Type B pancreatic cell (in vitro differentiated cells): Measurements from ENCODE around the gene KIAA1671. TPM values are rescaled to one million over a fixed set of nuclear protein-coding genes. Genes with fewer than 3 reads are reported as not detected.

Experiments
- DNase-seq: peaks from one replicate; pipeline ENCODE4 v3.0.0; 2021; ENCODE audit warnings: mixed read lengths; ENCODE audit not compliant: unreplicated experiment; ENCODE audit errors: extremely low spot score
- H3K27ac Mint-ChIP-seq: 2 replicates; pipeline ENCODE4 v1.8.0; 2021; ENCODE audit warnings: mild to moderate bottlenecking, mixed read lengths
- H3K27me3 Mint-ChIP-seq: 2 replicates; pipeline ENCODE4 v1.8.0; 2021; ENCODE audit warnings: mixed read lengths
- H3K36me3 Mint-ChIP-seq: 2 replicates; pipeline ENCODE4 v1.8.0; 2021; ENCODE audit warnings: mixed read lengths
- H3K4me1 Mint-ChIP-seq: one replicate; pipeline ENCODE4 v1.8.0; 2021; ENCODE audit warnings: mixed read lengths; ENCODE audit not compliant: unreplicated experiment
- H3K4me3 Mint-ChIP-seq: 2 replicates; pipeline ENCODE4 v1.8.0; 2021; ENCODE audit warnings: mild to moderate bottlenecking, mixed read lengths
- H3K9me3 Mint-ChIP-seq: 2 replicates; pipeline ENCODE4 v1.8.0; 2021; ENCODE audit warnings: mixed read lengths
- total RNA-seq: library from RNA; stranded (reverse); gene quantifications from 2 replicates; pipeline ENCODE4 v1.2.1, GENCODE V29; 2021; ENCODE audit warnings: low replicate concordance
- TF ChIP-seq, protein P1 (sequence below): fragments of 200-600 bp; sonication (generic); conservative IDR thresholded peaks from 2 replicates; pipeline ENCODE4 v1.5.0; 2021; ENCODE audit warnings: antibody characterized with exemption, mild to moderate bottlenecking

Gene KIAA1671
- total RNA-seq, 1 donor from 2014 or later = 22.9 TPM

GRCh38 chr22:25131198-25131887 lies 178.8 kb downstream of the KIAA1671 start:
- H3K36me3 Mint-ChIP-seq = no peaks in the 10 kb centered on the region
- peaks cover 19% of the 10 kb centered on the region for H3K4me1 Mint-ChIP-seq
- TF ChIP-seq, protein P1, sequence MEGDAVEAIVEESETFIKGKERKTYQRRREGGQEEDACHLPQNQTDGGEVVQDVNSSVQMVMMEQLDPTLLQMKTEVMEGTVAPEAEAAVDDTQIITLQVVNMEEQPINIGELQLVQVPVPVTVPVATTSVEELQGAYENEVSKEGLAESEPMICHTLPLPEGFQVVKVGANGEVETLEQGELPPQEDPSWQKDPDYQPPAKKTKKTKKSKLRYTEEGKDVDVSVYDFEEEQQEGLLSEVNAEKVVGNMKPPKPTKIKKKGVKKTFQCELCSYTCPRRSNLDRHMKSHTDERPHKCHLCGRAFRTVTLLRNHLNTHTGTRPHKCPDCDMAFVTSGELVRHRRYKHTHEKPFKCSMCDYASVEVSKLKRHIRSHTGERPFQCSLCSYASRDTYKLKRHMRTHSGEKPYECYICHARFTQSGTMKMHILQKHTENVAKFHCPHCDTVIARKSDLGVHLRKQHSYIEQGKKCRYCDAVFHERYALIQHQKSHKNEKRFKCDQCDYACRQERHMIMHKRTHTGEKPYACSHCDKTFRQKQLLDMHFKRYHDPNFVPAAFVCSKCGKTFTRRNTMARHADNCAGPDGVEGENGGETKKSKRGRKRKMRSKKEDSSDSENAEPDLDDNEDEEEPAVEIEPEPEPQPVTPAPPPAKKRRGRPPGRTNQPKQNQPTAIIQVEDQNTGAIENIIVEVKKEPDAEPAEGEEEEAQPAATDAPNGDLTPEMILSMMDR = no peak
- no peaks in the 10 kb centered on the region for H3K9me3 Mint-ChIP-seq
- no peak for DNase-seq
- no peak overlapping the region for H3K4me3 Mint-ChIP-seq
- H3K27ac Mint-ChIP-seq = peak overlapping the region; percentile 17
- no peaks in the 10 kb centered on the region for H3K27me3 Mint-ChIP-seq

GRCh38 chr22:25134028-25134427 lies 181.5 kb downstream of the KIAA1671 start:
- Mint-ChIP-seq H3K9me3 (no peaks in the 10 kb centered on the region), H3K27ac (peak overlapping the region; percentile 66), H3K27me3 (no peaks in the 10 kb centered on the region), H3K4me3 (no peak overlapping the region), H3K4me1 (peaks cover 8% of the 10 kb centered on the region), H3K36me3 (no peaks in the 10 kb centered on the region)
- DNase-seq = no peak
- TF ChIP-seq, protein P1 = no peak

DNA sequence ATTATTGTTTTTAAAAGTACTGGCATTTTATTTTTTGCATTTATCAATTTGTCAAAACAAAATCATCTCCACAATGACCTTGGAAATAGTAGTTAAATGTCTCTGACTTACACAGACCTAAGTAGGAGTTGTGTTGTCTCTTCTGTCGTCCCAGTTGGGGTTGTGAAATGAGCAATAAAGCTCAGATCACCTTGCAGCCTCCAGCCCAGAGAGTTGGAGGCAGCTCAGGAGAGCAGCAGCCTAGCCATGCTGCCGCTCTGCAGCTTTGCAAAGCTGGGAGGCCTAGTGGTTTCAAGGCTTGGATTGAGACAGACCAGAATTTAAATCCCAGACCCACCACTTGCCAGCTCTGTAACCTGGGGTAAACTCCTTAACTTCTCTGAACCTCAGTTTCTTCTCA lies 181.9 kb downstream of the KIAA1671 start:
- no peak for DNase-seq
- TF ChIP-seq, protein P1 = no peak
- Mint-ChIP-seq H3K4me3 (no peak overlapping the region), H3K36me3 (no peaks in the 10 kb centered on the region), H3K9me3 (no peaks in the 10 kb centered on the region), H3K4me1 (peaks cover 8% of the 10 kb centered on the region), H3K27me3 (no peaks in the 10 kb centered on the region), H3K27ac (peak overlapping the region; percentile 66)

GRCh38 chr22:25136953-25137576 lies 184.5 kb downstream of the KIAA1671 start:
- Mint-ChIP-seq H3K27me3 (no peaks in the 10 kb centered on the region), H3K36me3 (no peaks in the 10 kb centered on the region), H3K4me1 (peaks cover 8% of the 10 kb centered on the region), H3K27ac (no peak overlapping the region), H3K4me3 (no peak overlapping the region), H3K9me3 (no peaks in the 10 kb centered on the region)
- TF ChIP-seq, protein P1 = no peak
- no peak for DNase-seq

DNA sequence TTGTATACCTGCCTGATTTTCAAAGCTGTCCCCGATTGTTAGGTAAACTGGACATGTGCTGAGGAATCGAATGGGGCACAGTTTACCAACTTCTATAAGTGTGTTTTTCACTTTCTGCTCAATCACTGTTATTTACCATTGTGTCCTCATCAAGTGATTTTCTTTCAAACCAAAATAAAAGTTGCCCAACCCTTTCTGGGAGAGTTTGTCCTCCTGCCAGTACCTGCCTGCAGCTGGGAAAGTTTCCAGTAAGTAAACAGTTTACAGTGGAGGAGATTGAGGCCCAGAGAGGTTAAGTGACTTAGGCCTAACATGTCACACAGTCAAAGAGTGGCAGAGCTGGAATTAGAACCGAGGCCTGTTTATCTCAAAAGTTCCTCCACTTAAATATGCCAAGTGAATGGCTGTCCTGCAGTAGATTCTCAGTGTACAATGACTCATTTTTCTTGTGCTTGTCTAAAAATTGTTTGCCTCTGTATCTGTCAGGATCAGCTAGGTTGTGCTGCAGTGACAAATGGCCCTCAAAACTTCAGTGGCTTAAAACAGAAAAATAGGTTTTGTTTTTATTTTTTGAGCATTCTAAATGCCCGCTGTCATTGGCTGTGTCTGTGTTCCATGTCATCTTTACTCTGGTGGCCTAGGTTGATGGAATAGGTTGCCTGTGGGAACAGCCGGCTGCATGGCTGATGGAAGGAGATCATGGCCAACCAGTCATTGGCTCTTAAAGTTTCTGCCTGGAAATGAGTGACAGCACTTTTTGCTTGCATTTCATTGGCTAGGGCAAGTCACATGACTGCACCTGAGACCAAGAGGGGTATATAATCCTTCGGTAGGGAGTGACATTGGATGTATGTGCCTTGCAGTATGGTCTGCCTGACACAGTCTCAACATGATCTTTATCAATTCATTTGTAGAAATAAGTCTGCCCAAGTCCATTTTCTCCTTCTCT lies 185.3 kb downstream of the KIAA1671 start:
- no peak for DNase-seq
- no peak overlapping the region for H3K27ac Mint-ChIP-seq
- H3K36me3 Mint-ChIP-seq = no peaks in the 10 kb centered on the region
- no peaks in the 10 kb centered on the region for H3K27me3 Mint-ChIP-seq
- H3K9me3 Mint-ChIP-seq = no peaks in the 10 kb centered on the region
- TF ChIP-seq, protein P1 = no peak
- H3K4me3 Mint-ChIP-seq = no peak overlapping the region
- peaks cover 8% of the 10 kb centered on the region for H3K4me1 Mint-ChIP-seq
